Transverse colon (tissue), 3 donors: ENCODE measurements around the gene PLET1.
A peak's percentile ranks its signal among the peaks of the same experiment; 100 is the strongest.

Source experiments
- CTCF ChIP-seq, 5 experiments: fragments of 200-600 bp in 3 of 5; fragments of 450-650 bp in 2 of 5; sonication (generic) in 3 of 5; IDR thresholded peaks; 1 replicate in 2 of 5; 2 replicates in 3 of 5; pipeline ENCODE4 v1.5.1; 2016 to 2017; ENCODE audit warnings: antibody characterized with exemption in 5 of 5, inconsistent platforms in 3 of 5, mild to moderate bottlenecking in 2 of 5, moderate library complexity in 1 of 5
- EP300 ChIP-seq: sonication (generic); formaldehyde crosslinking; IDR thresholded peaks from one replicate; pipeline ENCODE4 v1.6.1; 2017; ENCODE audit warnings: antibody characterized with exemption, low read depth

GRCh38 chr11:112279901-112280267 lies 19.2 kb upstream of the PLET1 start:
- TF ChIP-seq CTCF (IDR thresholded peaks at IDR 0.05) (peak; percentile 43 to 95 (median 87)), EP300 (no peak)
